ENCODE results near the gene SLC9B1.
"Not testable (repeated sequence)": the region's sequence is repeated elsewhere in the genome, so short reads cannot be mapped to it uniquely, and the experiment has no call there.

SLC9B1 gene

DNA sequence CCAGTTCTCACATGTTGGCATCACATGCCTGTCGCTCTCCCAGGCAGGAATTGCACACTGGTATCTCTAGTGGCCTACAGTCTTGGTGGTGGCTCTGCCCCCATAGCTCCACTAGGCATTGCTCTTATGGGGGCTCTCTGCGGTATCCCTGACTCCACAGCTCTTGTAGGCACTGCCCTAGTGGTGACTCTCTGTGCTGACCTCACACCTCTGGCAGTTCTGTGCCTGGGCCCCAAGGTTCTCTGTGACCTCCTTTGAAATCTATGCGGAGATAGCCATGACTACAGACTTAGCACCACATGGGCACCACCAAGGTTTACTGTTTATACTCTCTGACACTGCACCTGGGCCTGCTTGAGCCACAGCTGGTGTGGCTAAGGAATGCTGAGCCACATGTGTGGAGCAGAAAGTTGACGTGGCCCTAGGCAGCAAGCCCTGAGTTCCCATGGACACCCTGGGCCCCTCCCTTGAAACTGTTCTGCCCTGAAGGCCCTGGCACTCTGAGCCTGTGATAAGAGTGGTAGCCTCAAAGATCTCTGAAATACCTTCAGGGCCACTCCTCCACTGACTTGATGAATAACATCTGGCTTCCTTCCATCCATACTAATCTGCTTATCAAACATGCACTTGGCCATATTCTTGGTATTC is 8.0 kb downstream of the SLC9B1 start:
- DNase-seq = peak; percentile 92

GRCh38 chr4:103010804-103011203 is 8.7 kb downstream of the SLC9B1 start:
- DNase-seq = no peak

DNA sequence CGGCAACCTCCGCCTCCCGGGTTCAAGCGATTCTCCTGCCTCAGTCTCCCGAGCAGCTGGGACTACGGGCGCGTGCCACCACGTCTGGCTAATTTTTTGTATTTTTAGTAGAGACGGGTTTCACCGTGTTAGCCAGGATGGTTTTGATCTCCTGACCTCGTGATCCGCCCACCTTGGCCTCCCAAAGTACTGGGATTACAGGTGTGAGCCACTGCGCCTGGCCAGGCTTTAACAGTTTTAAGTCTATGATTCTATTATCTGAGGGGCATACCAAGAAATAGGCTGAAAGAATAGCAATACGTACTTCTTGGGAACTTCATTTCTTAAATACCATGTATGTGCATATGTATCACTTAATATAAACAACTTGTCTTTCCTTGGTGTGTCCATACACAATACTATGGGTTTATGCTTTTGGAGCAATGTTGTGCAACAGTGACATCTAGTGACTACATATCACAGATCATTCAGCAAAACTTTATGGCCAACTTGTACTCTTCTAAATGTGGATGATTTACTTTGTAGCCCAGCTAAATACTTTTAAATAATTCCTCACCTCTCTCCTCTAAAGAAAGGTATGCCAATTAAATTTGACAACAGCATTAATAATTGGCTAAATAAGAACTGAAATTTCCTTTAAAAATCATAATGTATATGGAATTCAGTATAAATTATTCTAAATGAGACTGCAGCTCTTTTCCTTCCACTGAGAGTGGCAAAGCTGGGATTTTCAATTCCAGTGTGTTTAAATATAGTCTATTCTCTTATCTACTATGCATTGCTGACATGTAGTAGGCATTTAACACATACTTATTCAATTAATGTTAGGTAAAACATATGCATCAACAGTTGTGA is 10.4 kb downstream of the SLC9B1 start:
- DNase-seq = peak; percentile 16

DNA sequence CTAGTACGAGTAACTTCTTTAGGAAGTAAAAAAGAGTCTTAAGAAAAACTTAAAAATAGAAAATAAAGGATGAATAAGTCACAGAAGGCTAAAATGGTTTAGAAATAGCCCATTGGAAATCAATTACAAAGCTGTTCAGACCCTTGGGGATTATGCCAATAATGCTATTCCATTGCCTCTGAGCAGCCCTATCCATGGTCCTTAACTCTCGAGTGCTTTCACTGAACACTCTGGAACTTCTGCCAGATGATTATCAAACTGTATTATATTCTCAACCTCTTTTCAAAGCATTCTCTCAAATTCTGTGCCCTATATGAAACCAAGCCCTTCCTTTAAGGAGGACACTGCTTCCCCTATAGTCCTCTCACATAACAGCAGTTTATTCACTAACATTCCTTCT is 17.0 kb downstream of the SLC9B1 start:
- DNase-seq = no peak

- no peak for DNase-seq
Measured at GRCh38 chr4:102994803-102995202, 24.7 kb downstream of the SLC9B1 start.

DNA sequence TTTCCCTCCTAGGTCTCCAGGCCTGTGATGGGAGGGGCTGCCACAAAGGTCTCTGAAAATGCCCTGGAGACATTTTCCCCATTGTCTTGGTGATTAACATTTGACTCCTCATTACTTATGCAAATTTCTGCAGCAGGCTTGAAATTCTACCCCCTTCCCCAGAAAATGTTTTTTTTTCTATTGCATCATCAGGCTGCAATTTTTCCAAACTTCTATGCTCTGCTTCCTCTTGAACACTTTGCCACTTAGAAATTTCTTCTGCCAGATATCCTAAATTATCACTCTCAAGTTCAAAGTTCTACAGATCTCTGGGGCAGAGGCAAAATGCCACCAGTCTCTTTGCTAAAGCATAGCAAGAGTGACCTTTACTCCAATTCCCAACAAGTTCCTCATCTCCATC is 25.5 kb downstream of the SLC9B1 start:
- DNase-seq = not testable (repeated sequence)

GRCh38 chr4:102988429-102989020 is 31.0 kb downstream of the SLC9B1 start:
- no peak for DNase-seq

DNA sequence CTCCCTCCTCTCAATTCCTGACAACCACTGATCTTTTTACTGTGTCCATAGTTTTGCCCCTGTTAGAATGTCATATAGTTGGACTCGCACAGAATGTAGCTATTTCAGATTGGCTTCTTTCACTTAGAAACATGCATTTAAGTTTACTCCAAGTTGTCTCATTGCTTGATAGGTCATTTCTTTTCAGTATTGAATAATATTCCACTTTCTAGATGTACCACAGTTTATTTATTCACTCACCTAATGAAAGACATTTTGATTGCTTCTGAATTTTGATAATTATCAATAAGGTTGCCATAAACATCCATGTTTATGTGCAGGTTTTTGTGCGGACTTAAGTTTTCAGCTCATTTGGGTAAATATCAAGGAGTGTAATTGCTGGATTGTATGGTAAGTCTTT is 38.5 kb downstream of the SLC9B1 start:
- DNase-seq = no peak

- DNase-seq = not testable (repeated sequence)
Measured at GRCh38 chr4:102961813-102962212, 57.7 kb downstream of the SLC9B1 start.

DNA sequence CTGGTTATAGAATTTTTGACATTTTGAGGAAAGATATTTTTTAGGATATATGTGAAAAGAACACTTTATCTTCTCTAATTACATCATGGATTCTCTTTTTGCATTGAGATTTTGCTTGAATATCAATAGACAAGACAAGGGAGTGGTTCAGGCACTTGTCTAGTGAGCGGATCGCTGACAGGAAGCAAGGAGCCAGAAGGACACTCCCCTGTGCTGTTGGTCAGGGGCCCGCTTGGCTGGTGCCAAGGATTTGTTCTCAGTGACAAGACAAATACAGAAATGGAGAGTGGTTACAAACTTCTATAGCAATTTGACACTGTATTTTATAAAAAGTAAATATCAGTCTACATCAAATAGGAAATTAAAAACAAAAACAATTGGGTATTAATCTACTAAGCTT is 60.0 kb downstream of the SLC9B1 start:
- DNase-seq = no peak

GRCh38 chr4:102945066-102945465 is 74.4 kb downstream of the SLC9B1 start:
- DNase-seq = no peak

GRCh38 chr4:102938063-102938462 is 81.4 kb downstream of the SLC9B1 start:
- DNase-seq = not testable (repeated sequence)

DNA sequence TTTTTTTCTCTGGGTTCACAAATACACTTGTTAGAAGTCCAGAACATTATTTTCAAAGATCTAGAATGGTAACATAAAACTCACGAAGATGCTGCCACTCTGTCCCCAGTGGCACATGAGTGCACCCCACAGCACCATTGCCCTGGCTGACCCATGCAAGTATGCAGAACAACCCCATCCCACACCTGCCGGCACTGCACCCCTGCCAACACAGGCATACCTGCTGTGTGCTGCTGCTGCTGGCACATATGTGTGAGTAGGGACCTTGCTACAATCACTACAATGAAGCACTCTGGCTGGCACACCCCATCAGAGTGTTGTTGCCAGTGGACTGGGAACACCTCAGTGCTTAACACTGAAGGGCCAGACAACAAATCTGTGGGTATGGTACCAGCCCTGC is 83.8 kb downstream of the SLC9B1 start:
- no peak for DNase-seq

DNA sequence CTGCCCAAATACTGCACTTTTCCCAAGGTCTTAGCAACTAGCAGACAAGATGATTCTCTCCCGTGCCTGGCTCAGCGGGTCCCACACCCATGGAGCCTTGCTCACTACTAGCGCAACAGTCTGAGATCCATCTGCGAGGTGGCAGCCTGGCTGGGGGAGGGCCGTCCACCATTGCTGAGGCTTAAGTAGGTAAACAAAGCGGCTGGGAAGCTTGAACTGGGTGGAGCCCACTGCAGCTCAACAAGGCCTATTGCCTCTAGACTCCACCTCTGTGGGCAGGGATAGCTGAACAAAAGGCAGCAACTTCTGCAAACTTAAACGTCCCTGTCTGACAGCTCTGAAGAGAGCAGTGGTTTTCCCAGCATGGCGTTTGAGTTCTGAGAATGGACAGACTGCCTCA is 99.8 kb downstream of the SLC9B1 start:
- DNase-seq = not testable (repeated sequence)

- DNase-seq = no peak
Measured at GRCh38 chr4:102918859-102919258, 100.6 kb downstream of the SLC9B1 start.

DNA sequence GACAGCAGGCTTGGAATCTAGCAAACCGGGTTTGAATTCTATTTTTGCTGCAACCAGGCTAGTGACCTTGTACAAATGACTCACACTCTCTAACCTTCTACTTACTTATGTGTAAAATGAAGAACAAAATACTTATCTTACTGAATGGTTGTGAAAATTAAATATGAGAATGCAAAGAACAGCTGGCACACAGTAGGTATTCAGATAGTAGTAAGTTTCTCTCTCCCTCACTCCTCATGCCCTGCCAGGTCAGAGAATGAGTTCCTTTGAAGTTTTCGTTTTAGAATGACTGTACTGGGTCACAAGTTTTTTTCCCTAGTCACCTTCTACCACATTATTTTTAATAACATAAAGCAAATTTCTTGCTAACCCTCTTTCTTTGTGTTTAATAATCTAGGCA is 117.7 kb downstream of the SLC9B1 start:
- DNase-seq = no peak

- DNase-seq = not testable (repeated sequence)
Measured at GRCh38 chr4:102897610-102898009, 121.9 kb downstream of the SLC9B1 start.

DNA sequence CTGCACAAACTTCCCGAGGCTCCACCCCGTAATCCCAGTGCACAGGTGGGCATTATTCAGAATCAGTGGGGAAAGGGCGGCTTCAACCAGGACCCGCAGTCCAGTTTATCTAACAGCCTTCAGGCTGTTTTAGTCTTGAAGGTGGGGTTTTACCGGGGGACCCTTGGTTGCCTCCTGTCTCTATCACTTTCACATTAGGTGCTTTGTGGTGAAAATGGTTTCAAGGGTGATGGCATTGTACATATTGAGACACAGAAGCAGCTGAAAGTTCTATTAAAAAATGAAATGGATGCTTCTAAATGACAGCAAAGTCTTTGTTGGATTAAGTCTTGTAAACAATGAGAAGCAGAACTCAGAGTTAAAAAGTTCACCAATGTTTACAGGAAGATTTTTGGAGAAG is 123.0 kb downstream of the SLC9B1 start:
- not testable (repeated sequence) for DNase-seq

DNA sequence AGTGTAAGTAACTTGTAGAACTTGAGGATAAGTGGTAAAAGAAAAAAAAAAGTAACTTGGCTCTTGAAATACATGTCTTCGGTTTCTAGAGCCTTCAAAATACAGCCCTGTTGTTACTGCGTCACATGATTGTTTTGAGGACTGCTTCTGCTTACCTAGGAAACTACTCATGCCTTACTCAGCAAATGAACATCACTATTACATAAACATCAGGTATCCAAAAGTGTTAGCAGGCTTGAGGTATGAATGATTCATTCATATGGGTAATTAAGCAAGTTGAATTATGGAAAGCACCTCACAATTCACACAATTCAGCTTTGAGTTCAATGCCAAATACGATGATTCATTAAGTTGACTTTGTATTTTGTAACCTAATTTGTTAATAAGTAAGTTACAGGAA is 129.6 kb downstream of the SLC9B1 start:
- DNase-seq = not testable (repeated sequence)

GRCh38 chr4:102888570-102888969 is 130.9 kb downstream of the SLC9B1 start:
- DNase-seq = not testable (repeated sequence)

GRCh38 chr4:102883278-102883677 is 136.2 kb downstream of the SLC9B1 start:
- DNase-seq = no peak

DNA sequence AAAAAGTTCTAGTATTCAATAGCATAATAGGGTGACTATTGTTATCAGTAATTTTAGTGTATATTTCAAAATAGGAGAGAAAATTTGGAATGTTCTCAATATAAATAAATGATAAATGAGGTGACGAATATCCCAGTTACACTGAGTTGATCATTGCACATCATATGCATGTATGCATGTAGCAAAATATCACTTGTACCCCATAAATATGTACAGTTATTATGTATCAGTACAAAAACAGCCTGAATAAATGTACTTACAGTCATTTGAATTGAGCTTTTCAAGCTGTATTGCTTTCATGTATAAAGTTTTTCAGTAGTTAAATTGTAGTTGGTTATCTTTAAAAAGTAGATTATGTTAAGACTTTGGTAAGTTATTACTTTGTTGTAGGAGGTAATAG is 138.2 kb downstream of the SLC9B1 start:
- DNase-seq = no peak

DNA sequence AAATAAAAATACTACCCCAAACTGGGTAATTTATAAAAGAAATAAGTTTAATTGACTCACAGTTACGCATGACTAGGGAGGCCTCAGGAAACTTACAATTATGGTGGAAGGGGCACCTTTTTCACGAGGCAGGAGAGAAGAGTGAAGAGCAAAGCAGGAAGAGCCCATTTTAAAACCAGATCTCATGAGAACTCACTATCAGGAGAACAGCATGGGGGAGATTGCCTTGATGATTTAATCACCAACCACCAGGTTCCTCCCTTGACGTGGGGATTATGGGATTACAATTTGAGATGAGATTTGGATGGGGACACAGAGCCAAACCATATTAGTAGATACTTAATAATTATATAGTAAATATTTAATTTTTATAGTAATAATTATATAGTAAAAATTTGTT is 140.6 kb downstream of the SLC9B1 start:
- no peak for DNase-seq

DNA sequence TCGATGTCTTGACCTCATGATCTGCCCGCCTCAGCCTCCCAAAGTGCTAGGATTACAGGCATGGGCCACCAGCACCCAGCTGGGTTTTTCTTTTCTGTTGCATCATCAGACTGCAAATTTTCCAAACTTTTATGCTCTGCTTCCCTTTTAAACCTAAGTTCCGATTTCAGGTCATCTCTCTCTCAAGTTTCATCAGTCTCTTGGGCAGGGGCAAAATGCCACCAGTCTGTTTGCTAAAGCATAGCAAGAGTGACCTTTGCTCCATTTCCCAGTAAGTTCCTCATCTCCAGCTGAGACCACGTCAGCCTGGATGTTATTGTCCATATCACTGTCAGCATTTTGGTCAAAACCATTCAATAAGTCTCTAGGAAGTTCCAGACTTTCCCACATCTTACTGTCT is 141.2 kb downstream of the SLC9B1 start:
- not testable (repeated sequence) for DNase-seq

Measured in NCI-H226 (cell line).